GM04504 (cell line): ENCODE measurements around the gene GLOD5.
"Not testable (repeated sequence)": the region's sequence is repeated elsewhere in the genome, so short reads cannot be mapped to it uniquely, and the experiment has no call there.

Source experiments
- DNase-seq: peaks from one replicate; pipeline ENCODE4 v3.0.0-alpha.2; 2012; ENCODE audit warnings: low read depth

GLOD5 gene

GRCh38 chrX:48793935-48794334 lies 32.4 kb downstream of the GLOD5 start:
- DNase-seq = no peak

- DNase-seq = no peak
These were observed 32.9 kb downstream of the GLOD5 start for GRCh38 chrX:48794340-48794910.

- peak; percentile 51 for DNase-seq
These were observed 33.5 kb downstream of the GLOD5 start for GRCh38 chrX:48794911-48795515.

- no peak for DNase-seq
These were observed 36.8 kb downstream of the GLOD5 start for GRCh38 chrX:48798318-48798717.

- DNase-seq = no peak
These were observed 39.2 kb downstream of the GLOD5 start for GRCh38 chrX:48800574-48801279.

- DNase-seq = peak; percentile 96
These were observed 39.9 kb downstream of the GLOD5 start, which contains the start of gene HDAC6 for GRCh38 chrX:48801280-48802088. HDAC6 (plus strand) TSS chrX:48802067; CDS start chrX:48802693, 626 bp downstream.

- DNase-seq = peak; percentile 40
These were observed 40.8 kb downstream of the GLOD5 start for GRCh38 chrX:48802089-48802904.

GRCh38 chrX:48802905-48803200 lies 41.3 kb downstream of the GLOD5 start:
- DNase-seq = no peak

GRCh38 chrX:48806081-48806480 lies 44.5 kb downstream of the GLOD5 start:
- no peak for DNase-seq

- no peak for DNase-seq
These were observed 52.1 kb downstream of the GLOD5 start for GRCh38 chrX:48813644-48814043.

- no peak for DNase-seq
These were observed 53.2 kb downstream of the GLOD5 start for GRCh38 chrX:48814722-48815121.

- no peak for DNase-seq
These were observed 53.7 kb downstream of the GLOD5 start for GRCh38 chrX:48815266-48815665.

GRCh38 chrX:48816014-48816810 lies 54.7 kb downstream of the GLOD5 start:
- DNase-seq = no peak

GRCh38 chrX:48818098-48818497 lies 56.6 kb downstream of the GLOD5 start:
- DNase-seq = no peak

- no peak for DNase-seq
These were observed 57.3 kb downstream of the GLOD5 start for GRCh38 chrX:48818866-48819265.

GRCh38 chrX:48819394-48819793 lies 57.8 kb downstream of the GLOD5 start:
- DNase-seq = not testable (repeated sequence)

- DNase-seq = no peak
These were observed 61.5 kb downstream of the GLOD5 start for GRCh38 chrX:48823053-48823452.
